Activated CD4-positive, alpha-beta T cell treated with anti-CD3 and anti-CD28 coated beads, Interleukin-2, amount 10 ng/mL, durations not matched to agents 7 days and 5 days (primary cell): ENCODE results near the gene RAF1. TPM values are rescaled to one million over a fixed set of nuclear protein-coding genes. Genes with fewer than 3 reads are reported as not detected.

Experiments used
- CTCF ChIA-PET: fragments of 350-600 bp; sonication (Branson Sonifier 250); formaldehyde crosslinking; loops from one replicate; lab custom pipeline; 2021; ENCODE audit warnings: antibody characterized with exemption; lab: Charles Lee
- POLR2A ChIA-PET: fragments of 350-600 bp; sonication (Branson Sonifier 250); formaldehyde crosslinking; loops from one replicate; lab custom pipeline; 2021; ENCODE audit warnings: antibody characterized with exemption; lab: Charles Lee
- DNase-seq: peaks from one replicate; pipeline ENCODE4 v3.0.0-alpha.2; 2020
- H3K27ac Mint-ChIP-seq: one replicate; pipeline ENCODE4 v1.8.0; 2021; ENCODE audit warnings: mild to moderate bottlenecking, moderate library complexity, mixed read lengths
- H3K27me3 Mint-ChIP-seq: one replicate; pipeline ENCODE4 v1.8.0; 2021; ENCODE audit warnings: mixed read lengths
- H3K36me3 Mint-ChIP-seq: one replicate; pipeline ENCODE4 v1.8.0; 2021; ENCODE audit warnings: low read depth, mixed read lengths
- H3K4me1 Mint-ChIP-seq: one replicate; pipeline ENCODE4 v1.8.0; 2021; ENCODE audit warnings: mixed read lengths
- H3K4me3 Mint-ChIP-seq: one replicate; pipeline ENCODE4 v1.8.0; 2021; ENCODE audit warnings: mild to moderate bottlenecking, moderate library complexity, mixed read lengths
- H3K9me3 Mint-ChIP-seq: one replicate; pipeline ENCODE4 v1.8.0; 2021; ENCODE audit warnings: mixed read lengths
- total RNA-seq, 2 experiments: library from RNA; stranded (reverse); gene quantifications; one replicate each; pipeline ENCODE4 v1.2.3, GENCODE V29; 2021

RAF1 gene
- total RNA-seq, 2 experiments from 2014 or later: 90.1 to 90.9 TPM

DNA sequence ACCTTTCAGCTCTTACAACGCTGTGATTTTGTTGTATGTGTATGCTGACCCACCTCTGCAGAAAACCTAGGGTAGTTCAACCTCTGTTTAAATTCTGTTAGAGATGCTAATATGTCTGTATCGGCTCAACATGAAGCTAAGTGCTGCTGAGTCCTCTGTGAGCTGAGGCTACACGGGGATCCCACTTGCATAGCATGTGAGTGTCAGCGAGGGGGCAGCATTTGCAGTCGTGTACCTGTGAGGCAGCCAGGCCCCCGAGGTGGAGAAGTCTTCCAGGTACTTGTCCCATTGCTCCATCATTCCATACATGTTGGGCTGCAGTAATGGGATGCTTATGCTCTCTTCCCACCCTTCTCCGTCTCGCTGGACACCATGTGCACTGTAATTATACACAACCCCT is 122.3 kb downstream of the RAF1 start:
- peaks cover 5% of the 10 kb centered on the region for H3K4me1 Mint-ChIP-seq
- POLR2A ChIA-PET: no interaction called here
- no peaks in the 10 kb centered on the region for H3K36me3 Mint-ChIP-seq
- CTCF ChIA-PET: interaction anchor here (0.6 kb wide), 1 partner anchor 121 kb away, joined by 5 read pairs; no protein-coding TSS in a partner anchor
- H3K27ac Mint-ChIP-seq: no peak overlapping the region
- no peaks in the 10 kb centered on the region for H3K9me3 Mint-ChIP-seq
- H3K27me3 Mint-ChIP-seq: no peaks in the 10 kb centered on the region
- H3K4me3 Mint-ChIP-seq: no peak overlapping the region
- DNase-seq: no peak

GRCh38 chr3:12536423-12536822 is 127.5 kb downstream of the RAF1 start:
- no peaks in the 10 kb centered on the region for H3K36me3 Mint-ChIP-seq
- no peak overlapping the region for H3K27ac Mint-ChIP-seq
- no peaks in the 10 kb centered on the region for H3K9me3 Mint-ChIP-seq
- H3K4me1 Mint-ChIP-seq: no peaks in the 10 kb centered on the region
- H3K27me3 Mint-ChIP-seq: no peaks in the 10 kb centered on the region
- no peak for DNase-seq
- POLR2A ChIA-PET: no interaction called here
- CTCF ChIA-PET: interaction anchor here (0.7 to 1.5 kb wide), 3 partner anchors 10 to 28 kb away, joined by 3 to 7 read pairs (median 4); no protein-coding TSS in a partner anchor
- H3K4me3 Mint-ChIP-seq: no peak overlapping the region

Other genes starting within 250 kb of the RAF1 start
- gene TSEN2, start 179.6 kb downstream of the RAF1 start, total RNA-seq: 10 to 100 TPM; 10.4 to 11.5 TPM
- not detected for gene MKRN2OS, start 118.6 kb downstream of the RAF1 start, total RNA-seq
- gene MKRN2, start 107.0 kb downstream of the RAF1 start, total RNA-seq: 10 to 100 TPM; 20.8 to 20.9 TPM
- gene TMEM40, start 95.1 kb upstream of the RAF1 start, total RNA-seq: not detected
- gene CAND2, start 132.6 kb upstream of the RAF1 start, total RNA-seq: under 1 TPM; 0.84 to 0.98 TPM
- 1,000 to 10,000 TPM; 2,113 to 2,760 TPM for gene RPL32, start 177.4 kb upstream of the RAF1 start, total RNA-seq